8988T (cell line): ENCODE measurements around the gene TLK2.
"Not testable (repeated sequence)": the region's sequence is repeated elsewhere in the genome, so short reads cannot be mapped to it uniquely, and the experiment has no call there.

Source experiments
- DNase-seq: peaks from one replicate; pipeline ENCODE4 v3.0.0; 2011

The TLK2 gene

GRCh38 chr17:62565817-62566216 lies 87.2 kb downstream of the TLK2 start:
- peak; percentile 23 for DNase-seq

- no peak for DNase-seq
Measured at GRCh38 chr17:62566996-62567578, 88.5 kb downstream of the TLK2 start.

- no peak for DNase-seq
Measured at GRCh38 chr17:62572488-62572887, 93.9 kb downstream of the TLK2 start.

- no peak for DNase-seq
Measured at GRCh38 chr17:62572888-62573401, 94.3 kb downstream of the TLK2 start.

- no peak for DNase-seq
Measured at GRCh38 chr17:62573480-62574117, 95.0 kb downstream of the TLK2 start.

- DNase-seq, result no peak
Measured at GRCh38 chr17:62576382-62576781, 97.8 kb downstream of the TLK2 start.

- no peak for DNase-seq
Measured at GRCh38 chr17:62578757-62579487, 100.3 kb downstream of the TLK2 start.

GRCh38 chr17:62580947-62581346 lies 102.3 kb downstream of the TLK2 start:
- no peak for DNase-seq

- DNase-seq, result no peak
Measured at GRCh38 chr17:62581764-62582163, 103.1 kb downstream of the TLK2 start.

- no peak for DNase-seq
Measured at GRCh38 chr17:62587554-62587953, 108.9 kb downstream of the TLK2 start.

GRCh38 chr17:62588109-62588508 lies 109.5 kb downstream of the TLK2 start:
- no peak for DNase-seq

- no peak for DNase-seq
Measured at GRCh38 chr17:62591333-62591732, 112.7 kb downstream of the TLK2 start.

GRCh38 chr17:62591822-62592221 lies 113.2 kb downstream of the TLK2 start:
- DNase-seq, result not testable (repeated sequence)

- DNase-seq, result no peak
Measured at GRCh38 chr17:62592341-62593099, 113.9 kb downstream of the TLK2 start.

- no peak for DNase-seq
Measured at GRCh38 chr17:62595484-62595883, 116.9 kb downstream of the TLK2 start.

- DNase-seq, result no peak
Measured at GRCh38 chr17:62596662-62597061, 118.0 kb downstream of the TLK2 start.

- DNase-seq, result no peak
Measured at GRCh38 chr17:62597150-62597549, 118.5 kb downstream of the TLK2 start.

GRCh38 chr17:62597920-62598319 lies 119.3 kb downstream of the TLK2 start:
- no peak for DNase-seq

- DNase-seq, result no peak
Measured at GRCh38 chr17:62599964-62600657, 121.5 kb downstream of the TLK2 start.

GRCh38 chr17:62600805-62601204 lies 122.2 kb downstream of the TLK2 start:
- no peak for DNase-seq

GRCh38 chr17:62601471-62601870 lies 122.8 kb downstream of the TLK2 start:
- DNase-seq, result no peak

GRCh38 chr17:62603783-62604182 lies 125.2 kb downstream of the TLK2 start:
- DNase-seq, result not testable (repeated sequence)

- DNase-seq, result no peak
Measured at GRCh38 chr17:62605588-62605987, 127.0 kb downstream of the TLK2 start.
